K562 (cell line): ENCODE results near the gene C11orf54. TPM values are rescaled to one million over a fixed set of nuclear protein-coding genes. Genes with fewer than 3 reads are reported as not detected.
A peak's percentile ranks its signal among the peaks of the same experiment; 100 is the strongest.

Experiments
- EZH2 ChIP-seq: IDR thresholded peaks from 2 replicates; pipeline ENCODE4 v1.6.1; 2012; ENCODE audit warnings: low read depth, mild to moderate bottlenecking, inconsistent platforms, low read length, borderline replicate concordance
- GTF2E2 ChIP-seq: fragments of 200-800 bp; sonication (Bioruptor generic); IDR thresholded peaks from 2 replicates; pipeline ENCODE4 v1.6.1; 2016; ENCODE audit warnings: missing genetic modification characterization, missing compliant biosample characterization
- GTF2F1 ChIP-seq: IDR thresholded peaks from 2 replicates; pipeline ENCODE4 v1.6.1; 2011; ENCODE audit warnings: low read depth, low read length, improper control_type of control experiment
- HNRNPH1 ChIP-seq: fragments of 200-400 bp; formaldehyde crosslinking; optimal IDR thresholded peaks from 2 replicates; pipeline ENCODE3; 2017; ENCODE audit warnings: low read depth, mild to moderate bottlenecking, low read length, moderate library complexity
- HOXB6 ChIP-seq: fragments of 250-450 bp; sonication (Bioruptor Pico); IDR thresholded peaks from 2 replicates; pipeline ENCODE4 v1.5.1; 2022; ENCODE audit warnings: mild to moderate bottlenecking, borderline replicate concordance
- MGA ChIP-seq: fragments of 450-650 bp; IDR thresholded peaks from 2 replicates; pipeline ENCODE4 v1.6.1; 2016; ENCODE audit warnings: mild to moderate bottlenecking, moderate library complexity
- PHF20 ChIP-seq: fragments of 450-650 bp; IDR thresholded peaks from 2 replicates; pipeline ENCODE4 v1.6.1; 2018; ENCODE audit not compliant: partially characterized antibody
- PTTG1 ChIP-seq: fragments of 450-650 bp; IDR thresholded peaks from 2 replicates; pipeline ENCODE4 v1.6.1; 2016; ENCODE audit warnings: low read depth, mild to moderate bottlenecking, missing genetic modification characterization, missing compliant biosample characterization
- RBM17 ChIP-seq: fragments of 200-400 bp; formaldehyde crosslinking; IDR thresholded peaks from 2 replicates; pipeline ENCODE4 v1.6.1; 2017; ENCODE audit warnings: low read depth, mild to moderate bottlenecking, low read length, borderline replicate concordance
- ZNF436 ChIP-seq: fragments of 250-450, 450-650 bp; sonication (Bioruptor Pico); formaldehyde crosslinking; IDR thresholded peaks from 2 replicates; pipeline ENCODE4 v1.7.0; 2020; ENCODE audit warnings: mild to moderate bottlenecking
- ZNF584 ChIP-seq: fragments of 200-800 bp; sonication (Bioruptor generic); IDR thresholded peaks from 2 replicates; pipeline ENCODE4 v1.6.1; 2016; ENCODE audit warnings: low read depth, mild to moderate bottlenecking, missing genetic modification characterization, missing compliant biosample characterization
- polyA plus RNA-seq, 8 experiments: library from polyadenylated mRNA; depleted of rRNA in 4 of 8; stranded (reverse) in 5 of 8; unstranded in 3 of 8; fragments of >200 nt; fragmentation: Nextera tagmentation in 2 of 8; fragmentation: Illumina TruSeq in 1 of 8; extraction: Ambion mirVana in 2 of 8; extraction: Trizol in 1 of 8; gene quantifications; 2 replicates each; pipeline versions ENCODE4 v1.2.1 to v1.2.3, GENCODE V29; 2011 to 2014; ENCODE audit warnings: inconsistent platforms in 1 of 8, missing spikeins in 1 of 8
- total RNA-seq, 7 experiments: library from RNA; depleted of rRNA in 6 of 7; stranded (reverse); fragments of >200 nt in 6 of 7; fragmentation: Illumina TruSeq in 2 of 7; extraction: Trizol in 2 of 7; gene quantifications; 2 replicates each; pipeline versions ENCODE4 v1.2.1 to v1.2.3, GENCODE V29; 2011 to 2021; ENCODE audit warnings: low replicate concordance in 1 of 7

Gene C11orf54
- total and polyA plus RNA-seq, 9 of the 15 experiments (the other 6 are each of a cell fraction or from before 2014, with no cell fraction given) = 13.4 to 33.0 (median 23.1) TPM

GRCh38 chr11:93741094-93741881 lies at the start of gene C11orf54, which contains the start of gene TAF1D (continued):
- TF ChIP-seq MGA = peak; percentile 27
- TF ChIP-seq PTTG1 (tag) = no peak
- TF ChIP-seq PHF20 = peak; percentile 55
- TF ChIP-seq ZNF584 = no peak
- no peak for TF ChIP-seq ZNF436 (CRISPR knock-in tag)
- TF ChIP-seq GTF2E2 (tag) = no peak
- no peak for TF ChIP-seq EZH2
- TF ChIP-seq HOXB6 (CRISPR knock-in tag) = no peak
- TF ChIP-seq HNRNPH1 = peak; percentile 65
- peak; percentile 97 for TF ChIP-seq GTF2F1
- TF ChIP-seq RBM17 = no peak
